Loucy (cell line): ENCODE results near the gene SMARCB1.

Experiments used
- H2AFZ ChIP-seq: fragments of 200-600 bp; sonication (generic); 2 replicates; pipeline ENCODE4 v1.6.0; 2016; ENCODE audit warnings: antibody characterized with exemption, mild to moderate bottlenecking, low read length, moderate library complexity
- H3F3A ChIP-seq: fragments of 200-600 bp; 2 replicates; pipeline ENCODE4 v1.6.0; 2016; ENCODE audit warnings: antibody characterized with exemption, low read depth, mild to moderate bottlenecking
- H3K27me3 ChIP-seq: fragments of 200-600 bp; sonication (generic); 2 replicates; pipeline ENCODE4 v1.6.1; 2014; ENCODE audit warnings: low read length, mild to moderate bottlenecking; ENCODE audit not compliant: insufficient read depth, poor library complexity, severe bottlenecking
- H3K36me3 ChIP-seq: fragments of 200-600 bp; sonication (generic); 2 replicates; pipeline ENCODE4 v1.6.1; 2016; ENCODE audit warnings: low read length; ENCODE audit not compliant: insufficient read depth
- H3K4me1 ChIP-seq: fragments of 200-600 bp; sonication (generic); 2 replicates; pipeline ENCODE4 v1.5.1; 2014; ENCODE audit warnings: low read length, mild to moderate bottlenecking; ENCODE audit not compliant: insufficient read depth, poor library complexity, severe bottlenecking
- H3K4me2 ChIP-seq: fragments of 200-600 bp; sonication (generic); 2 replicates; pipeline ENCODE4 v1.6.0; 2014; ENCODE audit warnings: antibody characterized with exemption, low read length, low read depth, mild to moderate bottlenecking; ENCODE audit not compliant: poor library complexity, severe bottlenecking
- H3K4me3 ChIP-seq: fragments of 200-600 bp; sonication (generic); 2 replicates; pipeline ENCODE4 v1.5.1; 2014; ENCODE audit warnings: low read length, mild to moderate bottlenecking, mixed read lengths; ENCODE audit not compliant: poor library complexity, severe bottlenecking
- H3K79me2 ChIP-seq: fragments of 200-600 bp; sonication (generic); 2 replicates; pipeline ENCODE4 v1.6.1; 2014; ENCODE audit warnings: low read length; ENCODE audit not compliant: insufficient read depth
- H3K9ac ChIP-seq: fragments of 200-600 bp; sonication (generic); 2 replicates; pipeline ENCODE4 v1.6.0; 2014; ENCODE audit warnings: mild to moderate bottlenecking, low read depth, low read length, moderate library complexity; ENCODE audit not compliant: poor library complexity, severe bottlenecking
- H3K9me2 ChIP-seq: fragments of 200-600 bp; sonication (generic); replicated peaks from 2 replicates; pipeline ENCODE4 v1.6.1; 2016; ENCODE audit warnings: low read depth, low read length, mixed read lengths
- H3K9me3 ChIP-seq: fragments of 200-600 bp; sonication (generic); 2 replicates; pipeline ENCODE4 v1.6.1; 2014; ENCODE audit warnings: mild to moderate bottlenecking, antibody characterized with exemption, low read length, low read depth; ENCODE audit not compliant: insufficient read depth
- H4K20me1 ChIP-seq: fragments of 200-600 bp; sonication (generic); 2 replicates; pipeline ENCODE4 v1.6.0; 2014; ENCODE audit warnings: antibody characterized with exemption, low read length, mild to moderate bottlenecking; ENCODE audit not compliant: insufficient read depth, poor library complexity, severe bottlenecking
- EZH2phosphoT487 ChIP-seq: fragments of 200-600 bp; IDR thresholded peaks from 2 replicates; pipeline ENCODE4 v1.6.1; 2018; ENCODE audit warnings: antibody characterized with exemption, mild to moderate bottlenecking, moderate library complexity, borderline replicate concordance
- TF ChIP-seq, protein P1 (sequence below): fragments of 200-600 bp; sonication (generic); conservative IDR thresholded peaks from 2 replicates; pipeline ENCODE4 v1.5.1; 2014; ENCODE audit warnings: mild to moderate bottlenecking, antibody characterized with exemption, low read length

Gene SMARCB1

DNA sequence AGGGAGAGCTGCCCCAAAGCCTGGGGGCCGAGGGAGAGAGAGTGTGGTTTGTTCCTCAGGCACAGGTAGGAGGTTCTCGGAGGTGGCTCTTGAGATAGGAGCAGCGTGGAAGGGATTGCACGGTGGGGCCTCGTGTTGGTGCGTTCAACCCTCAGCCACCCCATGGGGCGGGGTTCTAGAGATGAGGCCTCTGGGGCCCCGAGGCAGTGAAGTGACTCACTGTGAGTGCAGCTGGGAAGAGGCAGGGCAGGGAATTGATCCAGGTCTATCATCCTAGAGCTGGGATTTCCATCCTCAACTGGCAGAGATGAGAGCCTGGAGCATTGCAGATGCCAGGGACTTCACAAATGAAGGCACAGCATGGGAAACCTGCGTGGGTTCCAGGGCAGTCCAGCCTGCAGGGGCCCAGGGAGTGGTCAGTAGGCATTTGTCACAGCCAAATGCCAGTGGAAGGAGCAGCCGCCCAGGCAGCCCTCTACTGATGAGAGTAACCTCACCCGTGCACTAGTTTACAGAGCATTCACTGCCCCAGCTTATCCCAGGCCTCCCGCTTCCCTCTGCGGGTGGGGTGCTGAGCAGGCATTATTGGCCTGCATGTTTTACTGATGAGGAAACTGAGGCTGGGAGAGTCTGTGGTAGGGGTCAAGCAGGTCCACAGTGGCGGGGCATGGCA is 5.1 kb upstream of the SMARCB1 start:
- Histone ChIP-seq H3K4me1 (peaks cover 6% of the 10 kb centered on the region), H3K9me2 (no peaks in the 10 kb centered on the region), H3K36me3 (no peaks in the 10 kb centered on the region), H3K9ac (no peak overlapping the region), H3K9me3 (no peaks in the 10 kb centered on the region), H2AFZ (no peak overlapping the region), H3K4me3 (no peak overlapping the region), H3K79me2 (no peaks in the 10 kb centered on the region), H3K27me3 (no peaks in the 10 kb centered on the region), H4K20me1 (no peaks in the 10 kb centered on the region), H3F3A (no peaks in the 10 kb centered on the region), H3K4me2 (no peak overlapping the region)
- TF ChIP-seq, protein P1, sequence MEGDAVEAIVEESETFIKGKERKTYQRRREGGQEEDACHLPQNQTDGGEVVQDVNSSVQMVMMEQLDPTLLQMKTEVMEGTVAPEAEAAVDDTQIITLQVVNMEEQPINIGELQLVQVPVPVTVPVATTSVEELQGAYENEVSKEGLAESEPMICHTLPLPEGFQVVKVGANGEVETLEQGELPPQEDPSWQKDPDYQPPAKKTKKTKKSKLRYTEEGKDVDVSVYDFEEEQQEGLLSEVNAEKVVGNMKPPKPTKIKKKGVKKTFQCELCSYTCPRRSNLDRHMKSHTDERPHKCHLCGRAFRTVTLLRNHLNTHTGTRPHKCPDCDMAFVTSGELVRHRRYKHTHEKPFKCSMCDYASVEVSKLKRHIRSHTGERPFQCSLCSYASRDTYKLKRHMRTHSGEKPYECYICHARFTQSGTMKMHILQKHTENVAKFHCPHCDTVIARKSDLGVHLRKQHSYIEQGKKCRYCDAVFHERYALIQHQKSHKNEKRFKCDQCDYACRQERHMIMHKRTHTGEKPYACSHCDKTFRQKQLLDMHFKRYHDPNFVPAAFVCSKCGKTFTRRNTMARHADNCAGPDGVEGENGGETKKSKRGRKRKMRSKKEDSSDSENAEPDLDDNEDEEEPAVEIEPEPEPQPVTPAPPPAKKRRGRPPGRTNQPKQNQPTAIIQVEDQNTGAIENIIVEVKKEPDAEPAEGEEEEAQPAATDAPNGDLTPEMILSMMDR, result no peak
- no peak for TF ChIP-seq EZH2phosphoT487

DNA sequence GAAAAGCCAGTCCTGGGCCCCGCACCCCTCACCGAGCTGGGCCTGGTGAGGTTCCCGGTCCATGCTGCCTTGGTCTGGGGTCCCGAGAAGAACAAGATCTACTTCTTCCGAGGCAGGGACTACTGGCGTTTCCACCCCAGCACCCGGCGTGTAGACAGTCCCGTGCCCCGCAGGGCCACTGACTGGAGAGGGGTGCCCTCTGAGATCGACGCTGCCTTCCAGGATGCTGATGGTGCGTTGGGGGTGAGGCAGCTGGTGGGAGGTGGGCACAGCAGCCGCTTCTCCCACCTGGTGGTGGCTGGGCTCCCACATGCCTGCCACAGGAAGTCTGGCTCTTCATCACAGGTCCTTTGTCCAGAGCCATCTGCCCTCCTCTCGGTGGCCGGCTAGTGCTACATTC is 4.5 kb upstream of the SMARCB1 start:
- Histone ChIP-seq H3K4me3 (no peak overlapping the region), H2AFZ (no peak overlapping the region), H3K9me2 (no peaks in the 10 kb centered on the region), H3K27me3 (no peaks in the 10 kb centered on the region), H3K36me3 (no peaks in the 10 kb centered on the region), H3K4me1 (peaks cover 7% of the 10 kb centered on the region), H3F3A (no peaks in the 10 kb centered on the region), H4K20me1 (no peaks in the 10 kb centered on the region), H3K4me2 (no peak overlapping the region), H3K9me3 (no peaks in the 10 kb centered on the region), H3K79me2 (0 out of 2 replicates have a peak, but pooled peaks cover under 1% of the 10 kb centered on the region), H3K9ac (no peak overlapping the region)
- no peak for TF ChIP-seq EZH2phosphoT487
- TF ChIP-seq, protein P1, result no peak

DNA sequence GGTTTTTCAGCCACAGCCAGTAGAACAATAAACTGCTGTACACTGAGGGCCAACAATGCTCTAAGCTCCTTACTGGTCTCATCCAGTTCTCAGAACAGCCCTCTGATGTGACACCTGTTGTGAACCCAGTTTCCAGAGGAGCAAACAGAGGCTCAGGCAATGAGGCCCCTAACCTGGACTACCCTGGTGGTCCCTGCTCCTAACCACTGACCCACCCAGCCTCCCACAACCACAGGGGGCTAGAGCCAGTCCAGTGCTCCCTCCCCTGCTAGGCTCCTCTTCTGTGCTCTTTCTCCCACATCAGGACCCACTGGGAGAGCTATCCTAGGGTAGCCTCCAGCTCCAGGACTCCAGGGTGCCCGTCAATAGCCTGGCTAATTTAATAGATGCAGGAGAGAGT is 4.1 kb upstream of the SMARCB1 start:
- Histone ChIP-seq H3K9ac (no peak overlapping the region), H3F3A (no peaks in the 10 kb centered on the region), H3K4me2 (no peak overlapping the region), H4K20me1 (peaks cover 4% of the 10 kb centered on the region), H3K36me3 (no peaks in the 10 kb centered on the region), H2AFZ (no peak overlapping the region), H3K27me3 (no peaks in the 10 kb centered on the region), H3K4me1 (peaks cover 10% of the 10 kb centered on the region), H3K9me3 (no peaks in the 10 kb centered on the region), H3K9me2 (no peaks in the 10 kb centered on the region), H3K79me2 (peaks cover 5% of the 10 kb centered on the region), H3K4me3 (no peak overlapping the region)
- no peak for TF ChIP-seq EZH2phosphoT487
- TF ChIP-seq, protein P1, result no peak
